ENCODE data around the gene ADRA1B.

Gene ADRA1B

GRCh38 chr5:160021831-160022446, 105.7 kb downstream of the ADRA1B start:
- peak; percentile 71 for DNase-seq (ENCODE audit: low read depth)
- no peak overlapping the region for H3K4me3 ChIP-seq (ENCODE audit: low read length)
- TF ChIP-seq CTCF (IDR thresholded peaks at IDR 0.05; ENCODE audit: insufficient read depth, low read depth, low read length, missing control alignments): peak; percentile 79

All from epithelial cell of esophagus (primary cell).